Endodermal cell (in vitro differentiated cells): Measurements from ENCODE around the gene NFKBIA. TPM values are rescaled to one million over a fixed set of nuclear protein-coding genes. Genes with fewer than 3 reads are reported as not detected.
A peak's percentile ranks its signal among the peaks of the same experiment; 100 is the strongest.
"Not testable (repeated sequence)": the region's sequence is repeated elsewhere in the genome, so short reads cannot be mapped to it uniquely, and the experiment has no call there.

Experiments used
- DNase-seq: peaks from one replicate; pipeline ENCODE4 v3.0.0-alpha.2; 2017
- H3K27ac ChIP-seq: 2 replicates; pipeline ENCODE4 v1.5.1; 2013; ENCODE audit warnings: mild to moderate bottlenecking, low read depth, low read length, moderate library complexity
- H3K27me3 ChIP-seq: 2 replicates; pipeline ENCODE4 v1.6.1; 2013; ENCODE audit warnings: mild to moderate bottlenecking, low read length, moderate library complexity; ENCODE audit not compliant: insufficient read depth, control insufficient read depth, poor library complexity, severe bottlenecking
- H3K36me3 ChIP-seq: 2 replicates; pipeline ENCODE4 v1.7.0; 2013; ENCODE audit warnings: mild to moderate bottlenecking, low read length, moderate library complexity; ENCODE audit not compliant: control insufficient read depth, insufficient read depth
- H3K4me1 ChIP-seq: one replicate; pipeline ENCODE4 v1.7.0; 2013; ENCODE audit warnings: low read length; ENCODE audit not compliant: control insufficient read depth, insufficient read depth
- H3K4me3 ChIP-seq: 2 replicates; pipeline ENCODE4 v1.5.1; 2013; ENCODE audit warnings: mild to moderate bottlenecking, low read length, moderate library complexity
- H3K9ac ChIP-seq: 2 replicates; pipeline ENCODE4 v1.6.1; 2013; ENCODE audit warnings: mild to moderate bottlenecking, low read length, moderate library complexity; ENCODE audit not compliant: poor library complexity, severe bottlenecking; ENCODE audit errors: extremely low read depth
- H3K9me3 ChIP-seq: 2 replicates; pipeline ENCODE4 v1.6.1; 2013; ENCODE audit warnings: mild to moderate bottlenecking, low read length, moderate library complexity; ENCODE audit not compliant: control insufficient read depth
- H3K27ac Mint-ChIP-seq: 2 replicates; pipeline ENCODE4 v1.8.0; 2020; ENCODE audit warnings: mixed read lengths
- H3K27me3 Mint-ChIP-seq: 2 replicates; pipeline ENCODE4 v1.8.0; 2021; ENCODE audit warnings: mild to moderate bottlenecking, mixed read lengths; ENCODE audit not compliant: insufficient read depth
- H3K36me3 Mint-ChIP-seq: 2 replicates; pipeline ENCODE4 v1.8.0; 2020; ENCODE audit warnings: low read depth, mixed read lengths
- H3K4me1 Mint-ChIP-seq: 2 replicates; pipeline ENCODE4 v1.8.0; 2020; ENCODE audit warnings: mixed read lengths
- H3K4me3 Mint-ChIP-seq: 2 replicates; pipeline ENCODE4 v1.8.0; 2020; ENCODE audit warnings: mild to moderate bottlenecking, moderate library complexity, mixed read lengths
- H3K9me3 Mint-ChIP-seq: 2 replicates; pipeline ENCODE4 v1.8.0; 2020; ENCODE audit warnings: mild to moderate bottlenecking, mixed read lengths
- WGBS, 2 experiments: methylation state at CpG; one replicate each; pipeline versions ENCODE4 v1.1.5 to v1.1.7; 2013; ENCODE audit warnings: missing lambda C conversion rate in 2 of 2, mixed read lengths in 1 of 2; ENCODE audit not compliant: insufficient coverage in 1 of 2, insufficient read length in 1 of 2; 5-methylcytosine and 5-hydroxymethylcytosine counted together
- total RNA-seq, 2 donors: library from RNA; stranded (reverse); fragmentation: NEBNext Ultra II Directional in 1 of 2; extraction: Animal tissue kit (Norgen Biotek cat#: 25700) in 1 of 2; gene quantifications; 2 replicates in 1 of 2; 3 replicates in 1 of 2; pipeline ENCODE4 v1.2.1, GENCODE V29; 2021
- TF ChIP-seq, protein P1 (sequence below): fragments of 200-600 bp; sonication (generic); conservative IDR thresholded peaks from 2 replicates; pipeline ENCODE4 v1.5.0; 2021; ENCODE audit warnings: antibody characterized with exemption, mild to moderate bottlenecking

NFKBIA gene
- total RNA-seq, 2 donors from 2014 or later, result 148 to 188 TPM

DNA sequence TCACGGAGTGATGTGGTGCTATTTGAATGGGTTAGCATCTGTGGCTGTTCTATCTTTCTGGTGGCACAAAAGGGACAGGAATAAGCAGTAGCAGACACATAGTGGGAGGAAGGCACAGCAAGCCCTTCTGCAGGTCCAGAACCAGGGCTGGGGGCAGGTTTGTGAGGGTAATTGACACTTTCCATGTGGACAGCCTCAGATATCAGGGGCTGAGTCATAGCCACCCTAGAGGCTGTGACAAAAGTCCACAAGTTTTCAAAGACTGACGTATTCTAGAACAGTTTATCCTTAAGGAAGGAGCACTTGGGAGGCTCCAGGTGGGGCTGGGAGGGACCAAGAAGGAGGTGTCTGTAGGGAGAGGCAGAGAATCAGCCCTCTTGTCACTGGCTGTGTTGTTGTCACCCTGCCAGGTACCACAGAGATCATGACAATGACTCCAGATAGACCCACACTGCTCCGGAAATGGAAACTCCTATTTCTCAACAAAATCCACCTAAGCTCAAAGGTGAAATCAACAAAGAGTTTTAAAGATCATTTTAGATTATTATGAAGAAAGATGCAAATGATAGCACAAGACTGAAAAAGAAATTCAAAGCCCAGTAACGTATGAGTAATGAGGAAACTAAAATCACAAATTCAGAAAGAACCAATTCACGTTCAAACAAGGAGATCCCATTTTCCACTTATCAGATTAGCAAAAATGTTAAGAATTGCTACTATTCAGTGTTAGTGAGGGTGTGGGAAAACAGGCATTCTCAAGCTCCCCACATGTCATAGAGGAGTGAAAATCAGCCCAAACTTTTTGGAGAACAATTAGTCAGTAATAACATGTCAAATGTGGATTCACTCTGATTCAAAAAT is 48.3 kb downstream of the NFKBIA start:
- H3K4me1 Mint-ChIP-seq, result peaks cover 30% of the 10 kb centered on the region
- peak; percentile 84 for DNase-seq
- peak overlapping the region; percentile 96 for H3K27ac Mint-ChIP-seq
- H3K4me3 ChIP-seq, result peak overlapping the region; percentile 16
- no peaks in the 10 kb centered on the region for H3K9me3 ChIP-seq
- no peaks in the 10 kb centered on the region for H3K36me3 Mint-ChIP-seq
- H3K27me3 ChIP-seq, result no peaks in the 10 kb centered on the region
- no peaks in the 10 kb centered on the region for H3K36me3 ChIP-seq
- no peaks in the 10 kb centered on the region for H3K27me3 Mint-ChIP-seq
- H3K4me1 ChIP-seq, result peaks cover 5% of the 10 kb centered on the region
- WGBS, 2 experiments, result 33 to 45% methylated on average over 2 to 4 of the region's 5 CpGs
- no peaks in the 10 kb centered on the region for H3K9me3 Mint-ChIP-seq
- peak overlapping the region; percentile 70 for H3K9ac ChIP-seq
- H3K4me3 Mint-ChIP-seq, result peak overlapping the region; percentile 0
- H3K27ac ChIP-seq, result peak overlapping the region; percentile 57
- TF ChIP-seq, protein P1, sequence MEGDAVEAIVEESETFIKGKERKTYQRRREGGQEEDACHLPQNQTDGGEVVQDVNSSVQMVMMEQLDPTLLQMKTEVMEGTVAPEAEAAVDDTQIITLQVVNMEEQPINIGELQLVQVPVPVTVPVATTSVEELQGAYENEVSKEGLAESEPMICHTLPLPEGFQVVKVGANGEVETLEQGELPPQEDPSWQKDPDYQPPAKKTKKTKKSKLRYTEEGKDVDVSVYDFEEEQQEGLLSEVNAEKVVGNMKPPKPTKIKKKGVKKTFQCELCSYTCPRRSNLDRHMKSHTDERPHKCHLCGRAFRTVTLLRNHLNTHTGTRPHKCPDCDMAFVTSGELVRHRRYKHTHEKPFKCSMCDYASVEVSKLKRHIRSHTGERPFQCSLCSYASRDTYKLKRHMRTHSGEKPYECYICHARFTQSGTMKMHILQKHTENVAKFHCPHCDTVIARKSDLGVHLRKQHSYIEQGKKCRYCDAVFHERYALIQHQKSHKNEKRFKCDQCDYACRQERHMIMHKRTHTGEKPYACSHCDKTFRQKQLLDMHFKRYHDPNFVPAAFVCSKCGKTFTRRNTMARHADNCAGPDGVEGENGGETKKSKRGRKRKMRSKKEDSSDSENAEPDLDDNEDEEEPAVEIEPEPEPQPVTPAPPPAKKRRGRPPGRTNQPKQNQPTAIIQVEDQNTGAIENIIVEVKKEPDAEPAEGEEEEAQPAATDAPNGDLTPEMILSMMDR, result no peak

DNA sequence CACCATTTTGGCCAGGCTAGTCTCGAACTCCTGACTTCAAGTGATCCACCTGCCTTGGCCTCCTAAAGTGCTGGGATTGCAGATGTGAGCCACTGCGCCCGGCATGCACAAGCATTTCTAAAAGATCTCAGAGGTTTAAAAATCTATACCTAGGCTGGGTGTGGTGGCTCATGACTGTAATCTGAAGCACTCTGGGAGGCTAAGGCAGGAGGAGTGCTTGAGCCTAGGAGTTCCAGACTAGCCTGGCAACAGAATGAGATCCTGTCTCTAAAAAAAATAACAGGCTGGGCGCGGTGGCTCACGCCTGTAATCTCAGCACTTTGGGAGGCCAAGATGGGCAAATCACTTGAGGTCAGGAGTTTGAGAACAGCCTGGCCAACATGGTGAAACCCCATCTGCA is 49.3 kb downstream of the NFKBIA start:
- not testable (repeated sequence) for H3K9ac ChIP-seq, H3K4me1 ChIP-seq, H3K36me3 Mint-ChIP-seq, H3K27me3 Mint-ChIP-seq, DNase-seq, H3K9me3 ChIP-seq, H3K4me3 ChIP-seq, H3K27me3 ChIP-seq, H3K4me3 Mint-ChIP-seq, H3K36me3 ChIP-seq, H3K27ac ChIP-seq, H3K9me3 Mint-ChIP-seq
- peak overlapping the region; percentile 96 for H3K27ac Mint-ChIP-seq
- peaks cover 32% of the 10 kb centered on the region for H3K4me1 Mint-ChIP-seq
- WGBS, 2 experiments, result 91 to 96% methylated on average over 6 of the region's 6 CpGs

GRCh38 chr14:35353409-35354172 is 51.0 kb downstream of the NFKBIA start:
- H3K27ac Mint-ChIP-seq, result peak overlapping the region; percentile 32

More at GRCh38 chr14:35353409-35354172, 51.0 kb downstream of the NFKBIA start:
- Mint-ChIP-seq H3K4me1 (peaks cover 34% of the 10 kb centered on the region), H3K27me3 (no peaks in the 10 kb centered on the region), H3K4me3 (no peak overlapping the region), H3K36me3 (no peaks in the 10 kb centered on the region), H3K9me3 (no peaks in the 10 kb centered on the region)
- Histone ChIP-seq H3K27me3 (no peaks in the 10 kb centered on the region), H3K27ac (no peak overlapping the region), H3K4me1 (peaks cover 5% of the 10 kb centered on the region), H3K9ac (no peak overlapping the region), H3K36me3 (no peaks in the 10 kb centered on the region), H3K4me3 (no peak overlapping the region), H3K9me3 (no peaks in the 10 kb centered on the region)
- whole genome bisulfite sequencing, 2 experiments, result 86 to 93% methylated on average over 8 to 10 of the region's 10 CpGs
- TF ChIP-seq, protein P1, result no peak
- DNase-seq, result no peak
